Measurements from ENCODE around the gene DUSP1.

DUSP1 gene

GRCh38 chr5:172762214-172763119 lies 8.5 kb downstream of the DUSP1 start:
- DNase-seq (ENCODE audit: low read depth in 2 of 2) = no peak

DNA sequence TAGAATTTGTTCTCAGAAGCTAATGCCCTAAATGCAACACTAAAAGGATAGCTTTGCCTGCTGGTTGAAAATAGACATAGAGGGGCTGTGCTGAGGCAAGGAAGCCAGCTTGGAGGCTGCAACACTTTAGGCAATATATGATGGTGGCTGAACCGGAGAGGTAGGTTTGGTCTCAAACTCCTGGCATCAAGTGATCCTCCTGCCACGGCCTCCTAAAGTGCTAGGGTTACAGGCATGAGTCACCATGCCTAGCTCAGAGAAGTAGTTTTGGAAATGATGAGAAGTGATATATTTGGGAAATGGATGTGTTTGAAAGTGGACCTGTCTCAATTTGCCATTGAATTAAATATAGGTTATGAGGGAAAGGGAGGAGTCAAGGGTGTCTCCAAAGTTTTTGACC lies 10.0 kb downstream of the DUSP1 start:
- no peak for DNase-seq (ENCODE audit: low read depth in 2 of 2)

DNA sequence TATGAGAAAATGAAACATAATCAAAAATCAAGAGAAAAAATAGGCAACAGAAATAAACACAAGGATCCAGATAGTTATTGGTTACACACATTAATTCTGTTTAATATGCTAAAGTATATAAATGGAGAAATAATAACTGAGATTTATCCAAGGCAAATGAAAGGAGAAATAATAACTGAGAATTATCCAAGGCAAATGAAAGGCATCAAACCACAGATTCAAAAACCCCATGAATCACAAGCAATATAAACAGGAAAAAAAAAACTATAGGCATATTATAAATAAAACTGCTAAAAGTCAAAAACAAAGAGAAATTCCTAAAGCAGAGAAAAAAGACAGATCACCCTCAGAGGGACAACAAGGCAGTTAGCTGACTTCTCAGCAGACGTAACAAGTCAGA lies 10.9 kb downstream of the DUSP1 start:
- no peak for DNase-seq (ENCODE audit: low read depth in 2 of 2)

- DNase-seq (ENCODE audit: low read depth in 2 of 2) = no peak
These were observed 12.2 kb downstream of the DUSP1 start for GRCh38 chr5:172758834-172759149.

DNA sequence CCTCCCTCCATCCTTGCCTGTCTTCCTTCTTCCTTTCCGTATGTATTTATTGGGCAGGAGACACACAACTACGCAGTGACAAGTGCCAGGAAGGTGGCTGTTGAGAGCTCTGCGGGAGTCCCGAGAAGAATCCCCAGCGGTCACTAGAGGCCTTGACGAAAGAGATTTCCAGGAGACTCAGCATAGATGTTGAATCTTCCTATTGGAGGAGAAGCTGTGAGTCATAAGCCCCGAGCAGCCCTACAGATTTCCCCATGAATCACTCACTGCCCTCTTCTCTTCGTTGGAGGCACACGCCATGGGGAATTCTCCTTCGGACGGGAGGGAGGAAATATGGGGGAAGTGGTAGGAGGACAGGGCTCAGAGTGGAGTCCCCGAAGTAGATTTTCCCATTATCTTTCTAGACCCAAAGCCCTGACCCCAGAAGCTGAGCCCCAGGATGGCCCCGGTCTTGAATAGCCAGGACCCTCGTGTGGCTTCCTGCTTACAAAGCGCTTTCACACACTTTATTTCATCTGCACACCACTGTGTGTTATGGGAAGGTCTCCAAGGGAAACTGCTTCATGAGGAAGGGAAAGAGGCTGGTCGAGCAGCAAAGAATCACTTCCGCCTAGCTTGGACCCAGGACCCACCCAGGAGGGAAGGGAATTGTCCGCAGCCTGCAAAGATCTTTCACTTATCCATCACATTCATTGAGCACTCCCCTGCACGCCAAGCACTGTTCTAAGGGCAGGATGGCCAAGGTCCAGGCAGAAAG lies 12.7 kb downstream of the DUSP1 start:
- DNase-seq (ENCODE audit: low read depth in 2 of 2) = no peak

DNA sequence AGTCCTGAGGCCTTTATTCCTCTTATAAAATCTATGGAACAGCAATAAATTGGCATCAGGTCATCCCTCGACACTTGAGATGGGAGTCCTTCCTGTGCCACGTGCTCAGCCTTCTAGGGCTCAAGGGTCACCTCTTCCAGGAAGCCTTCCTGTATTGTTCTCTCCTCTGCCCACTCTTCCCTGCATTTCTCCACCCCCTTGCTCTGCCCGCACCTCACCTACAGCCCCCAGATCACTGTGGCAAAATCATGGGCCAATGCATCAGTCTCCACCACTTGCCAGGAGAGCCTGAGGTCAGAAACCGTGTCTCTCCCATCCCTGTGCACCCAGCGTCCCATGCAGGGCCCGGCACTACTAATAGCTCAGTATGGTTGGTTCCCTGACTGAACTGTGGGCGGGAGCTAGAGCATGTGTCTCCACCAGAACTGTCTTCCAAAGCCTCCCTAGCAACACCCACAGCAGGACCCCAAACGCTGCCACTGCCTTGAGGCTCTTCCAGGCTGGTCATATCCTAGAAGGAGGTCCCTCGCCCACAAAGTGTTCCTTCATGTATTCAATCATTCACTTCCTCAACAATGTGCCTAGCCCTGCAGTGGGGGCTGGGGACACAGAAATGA lies 13.5 kb downstream of the DUSP1 start:
- DNase-seq (ENCODE audit: low read depth in 2 of 2) = no peak

- no peak for DNase-seq (ENCODE audit: low read depth in 2 of 2)
These were observed 14.1 kb downstream of the DUSP1 start for GRCh38 chr5:172756764-172757393.

GRCh38 chr5:172754596-172755356 lies 16.2 kb downstream of the DUSP1 start:
- no peak for DNase-seq (ENCODE audit: low read depth in 2 of 2)

GRCh38 chr5:172753101-172753500 lies 17.9 kb downstream of the DUSP1 start:
- no peak for DNase-seq (ENCODE audit: low read depth in 2 of 2)

GRCh38 chr5:172751761-172752510 lies 19.1 kb downstream of the DUSP1 start:
- DNase-seq (ENCODE audit: low read depth in 2 of 2) = no peak

DNA sequence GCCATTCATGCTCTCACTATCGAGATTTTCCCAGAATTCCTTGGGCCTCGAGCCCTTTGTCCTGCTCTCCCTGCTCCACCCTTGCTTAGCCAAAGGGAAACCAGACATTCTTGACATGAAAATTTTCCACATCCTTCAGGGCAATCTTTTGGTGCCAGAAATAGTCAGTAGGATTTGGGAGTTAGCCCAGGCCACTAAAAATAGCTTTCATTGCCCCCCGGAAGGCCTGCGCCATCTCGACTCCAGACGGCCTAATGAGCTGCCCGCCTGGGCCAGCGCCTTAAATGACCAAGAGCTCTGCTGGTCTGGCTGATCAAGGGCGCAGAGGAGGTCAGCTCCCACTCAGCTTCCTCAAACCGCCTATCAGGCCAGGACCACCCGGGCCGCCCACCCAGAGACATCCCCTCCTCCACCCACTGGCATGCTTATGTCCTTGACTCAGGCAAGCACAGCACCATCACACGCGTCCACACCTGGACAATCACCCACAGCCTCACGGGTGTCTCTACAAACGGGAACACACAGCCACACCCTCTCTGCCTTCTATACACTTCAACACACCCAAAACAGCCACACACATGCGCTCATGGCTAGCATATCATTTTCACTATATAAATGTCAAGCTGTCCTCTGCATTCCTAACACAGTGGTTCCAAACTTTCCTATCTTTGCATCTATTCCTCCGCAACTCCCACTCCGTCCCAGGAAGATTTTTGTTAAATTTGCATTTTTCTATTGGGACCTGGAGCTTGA lies 20.9 kb downstream of the DUSP1 start:
- DNase-seq (ENCODE audit: low read depth in 2 of 2) = no peak

DNA sequence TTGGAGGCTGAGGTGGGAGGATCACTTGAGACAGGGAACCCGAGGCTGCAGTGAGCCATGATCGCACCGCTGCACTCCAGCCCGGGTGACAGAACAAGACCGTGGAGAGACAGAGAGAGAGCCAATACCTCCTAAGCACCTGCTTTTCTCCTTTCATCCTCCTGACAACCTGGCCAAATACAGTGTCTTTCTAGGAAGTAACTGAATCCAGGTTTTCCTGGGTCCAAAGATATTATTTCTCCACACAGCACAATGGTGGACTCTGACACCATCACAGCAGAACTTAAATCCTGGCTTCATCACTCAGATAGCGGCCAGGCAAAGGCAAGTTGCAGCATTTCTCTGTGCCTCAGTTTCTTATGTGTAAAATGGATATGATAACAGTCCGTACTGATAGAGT lies 21.9 kb downstream of the DUSP1 start:
- DNase-seq (ENCODE audit: low read depth in 2 of 2) = no peak

DNA sequence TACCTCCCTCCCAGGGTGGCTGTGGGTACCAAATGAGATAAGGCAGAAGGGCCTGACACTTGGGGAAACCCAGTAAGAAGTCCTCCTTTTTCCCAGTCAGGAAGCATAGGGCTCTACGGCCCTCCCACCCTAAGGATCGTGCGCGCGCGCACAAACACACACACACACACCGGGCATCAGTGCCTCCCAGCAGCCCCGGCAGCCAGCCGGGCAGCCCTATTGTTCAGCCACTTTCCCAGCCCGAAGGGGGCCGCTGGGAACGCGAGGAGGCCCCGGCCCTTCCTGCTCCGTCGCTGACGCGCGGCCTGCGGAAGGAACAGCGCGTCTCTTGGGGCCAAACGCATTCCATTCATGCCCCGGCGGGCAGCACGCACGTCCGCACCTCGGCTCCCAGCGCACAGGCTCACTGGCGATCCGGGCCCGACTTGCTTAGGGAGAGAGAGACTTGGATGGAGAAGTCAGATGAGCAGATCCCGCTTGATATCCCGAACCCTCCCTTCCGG lies 22.6 kb downstream of the DUSP1 start:
- DNase-seq (ENCODE audit: low read depth in 2 of 2) = no peak

- DNase-seq (ENCODE audit: low read depth in 2 of 2) = no peak
These were observed 23.5 kb downstream of the DUSP1 start for GRCh38 chr5:172747471-172747870.

- DNase-seq (ENCODE audit: low read depth in 2 of 2) = no peak
These were observed 24.3 kb downstream of the DUSP1 start for GRCh38 chr5:172746725-172747124.

DNA sequence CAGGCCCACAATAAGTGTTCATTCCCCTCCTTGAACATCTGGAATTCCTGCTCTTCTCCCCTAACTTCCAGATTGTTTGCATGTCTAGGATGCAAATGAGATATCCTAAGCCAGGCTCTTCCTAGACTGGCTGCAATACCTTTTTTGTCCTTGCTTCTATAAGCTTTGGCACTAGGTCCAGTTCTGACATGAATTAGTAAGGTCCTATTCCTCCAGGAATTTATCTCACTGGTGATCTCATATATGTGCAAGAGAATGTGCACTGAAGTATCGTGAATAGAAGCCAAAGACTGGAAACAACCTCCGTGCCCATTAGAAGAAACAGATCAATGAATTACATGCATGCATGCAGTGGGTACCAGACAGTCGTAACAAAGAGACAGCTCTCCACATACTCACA lies 25.2 kb downstream of the DUSP1 start:
- no peak for DNase-seq (ENCODE audit: low read depth in 2 of 2)

- DNase-seq (ENCODE audit: low read depth in 2 of 2) = no peak
These were observed 25.6 kb downstream of the DUSP1 start for GRCh38 chr5:172745406-172745805.

DNA sequence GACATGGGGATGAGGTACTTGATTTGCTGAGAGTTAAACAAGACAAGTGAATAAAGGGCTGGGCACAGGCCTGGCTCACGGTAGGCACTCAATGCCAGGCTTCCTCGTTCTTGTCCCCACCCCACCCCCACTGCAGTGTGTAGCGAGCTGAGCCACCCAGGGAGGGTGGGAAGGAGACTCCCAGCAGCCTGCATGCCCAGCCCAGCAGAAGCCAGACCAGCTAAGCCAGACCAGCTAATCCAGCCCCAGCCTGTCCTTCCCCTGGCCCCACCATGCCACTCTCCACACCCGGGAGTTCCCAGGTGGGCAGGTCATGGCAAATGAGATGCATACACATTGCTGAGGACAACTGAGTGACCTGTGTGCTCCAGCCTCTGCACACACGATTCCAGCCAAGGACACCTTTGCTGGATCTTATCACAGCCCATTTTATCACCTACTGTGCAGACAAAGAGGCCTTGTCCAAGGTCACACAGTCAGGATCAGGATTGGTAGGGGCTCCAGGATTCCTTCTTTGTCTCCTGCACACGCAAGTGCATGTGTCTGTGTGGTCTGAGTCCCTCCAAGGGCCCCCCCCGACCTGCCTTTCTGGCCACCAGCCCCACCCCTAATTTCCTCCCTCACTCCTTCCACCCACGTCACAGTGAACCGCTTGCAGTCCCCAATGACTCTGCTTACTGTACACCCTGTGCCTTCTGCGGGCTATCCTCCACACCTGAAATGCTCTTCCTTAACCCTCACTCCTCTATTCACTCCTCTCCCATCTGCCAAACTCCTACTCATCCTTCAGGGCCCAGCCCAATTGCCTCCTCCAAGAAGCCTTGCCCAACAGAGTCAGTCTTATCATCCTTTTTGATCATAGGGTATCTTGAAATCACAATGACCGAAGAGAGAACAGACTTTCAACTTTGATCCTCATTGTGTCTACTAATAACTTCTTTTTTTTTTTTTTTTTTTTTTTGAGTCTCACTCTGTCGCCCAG lies 26.6 kb downstream of the DUSP1 start:
- DNase-seq (ENCODE audit: low read depth in 2 of 2) = no peak
